ELF-1 (cell line): ENCODE data around the gene RTN4RL2.
A peak's percentile ranks its signal among the peaks of the same experiment; 100 is the strongest.

Experiments used
- DNase-seq: peaks from one replicate; pipeline ENCODE4 v3.0.0-alpha.2; 2016; ENCODE audit warnings: low read depth, low spot score

Gene RTN4RL2

DNA sequence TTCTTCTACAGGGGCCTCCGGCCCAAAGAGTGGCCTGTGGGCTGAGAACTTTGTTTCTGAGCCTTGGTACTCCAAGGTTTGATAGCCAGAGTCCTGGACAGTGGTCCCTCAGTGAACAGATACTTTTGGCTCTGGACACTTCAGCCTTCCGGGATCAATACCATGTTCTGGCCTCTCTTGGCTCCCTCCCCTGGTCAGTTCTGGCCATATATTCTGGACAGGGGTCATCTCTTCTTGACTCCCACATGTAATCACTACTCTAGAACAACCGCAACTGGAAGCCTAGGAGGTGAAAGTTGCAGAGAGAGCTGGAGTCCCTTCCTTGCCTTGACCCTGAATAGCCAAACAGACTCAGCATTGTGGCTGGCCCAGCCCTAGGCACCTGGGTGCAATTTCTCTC lies 2.3 kb downstream of the RTN4RL2 start:
- no peak for DNase-seq

DNA sequence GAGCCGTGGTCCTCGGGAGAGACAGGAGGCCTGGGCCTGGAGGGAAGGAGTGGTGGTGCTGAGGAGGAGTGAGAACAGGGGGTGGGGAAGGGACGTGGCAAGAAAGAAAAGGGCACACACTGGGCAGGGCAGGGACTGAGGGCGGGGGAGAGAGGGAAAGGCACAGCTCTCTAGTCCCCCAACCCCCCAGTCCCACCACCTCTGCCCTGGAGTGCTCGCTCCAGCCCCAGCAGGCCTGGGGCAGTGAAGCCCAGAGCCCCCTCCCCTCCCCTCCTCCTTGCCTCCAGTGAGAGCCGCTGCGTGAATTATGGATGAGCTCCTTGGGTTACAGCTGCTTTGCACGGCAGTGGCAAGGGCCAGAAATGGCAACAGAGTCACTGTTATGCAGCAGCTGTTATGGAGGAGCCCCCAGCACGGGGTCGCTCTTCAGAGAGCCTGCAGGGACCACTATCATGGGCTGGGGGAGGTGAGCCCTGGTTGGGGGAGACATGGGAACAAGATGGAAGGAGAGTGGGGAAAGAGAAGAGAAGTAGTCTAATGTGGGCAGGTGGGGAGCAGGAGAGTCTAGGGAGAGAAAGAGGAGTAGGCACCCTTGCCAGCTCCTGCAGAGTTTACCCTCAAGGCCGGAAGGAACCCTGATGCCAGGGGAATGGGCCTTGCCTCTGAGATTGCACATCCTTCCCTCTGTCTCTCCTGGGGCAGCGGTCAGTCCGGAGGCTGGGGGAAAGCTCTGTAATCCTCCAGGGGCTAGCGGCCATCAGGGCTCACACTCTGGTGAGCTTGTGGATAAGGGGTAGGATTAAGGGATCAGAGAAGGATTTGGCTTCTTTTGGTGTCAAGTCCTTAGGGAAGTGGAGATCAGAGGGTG lies 3.6 kb downstream of the RTN4RL2 start:
- peak; percentile 42 for DNase-seq

DNA sequence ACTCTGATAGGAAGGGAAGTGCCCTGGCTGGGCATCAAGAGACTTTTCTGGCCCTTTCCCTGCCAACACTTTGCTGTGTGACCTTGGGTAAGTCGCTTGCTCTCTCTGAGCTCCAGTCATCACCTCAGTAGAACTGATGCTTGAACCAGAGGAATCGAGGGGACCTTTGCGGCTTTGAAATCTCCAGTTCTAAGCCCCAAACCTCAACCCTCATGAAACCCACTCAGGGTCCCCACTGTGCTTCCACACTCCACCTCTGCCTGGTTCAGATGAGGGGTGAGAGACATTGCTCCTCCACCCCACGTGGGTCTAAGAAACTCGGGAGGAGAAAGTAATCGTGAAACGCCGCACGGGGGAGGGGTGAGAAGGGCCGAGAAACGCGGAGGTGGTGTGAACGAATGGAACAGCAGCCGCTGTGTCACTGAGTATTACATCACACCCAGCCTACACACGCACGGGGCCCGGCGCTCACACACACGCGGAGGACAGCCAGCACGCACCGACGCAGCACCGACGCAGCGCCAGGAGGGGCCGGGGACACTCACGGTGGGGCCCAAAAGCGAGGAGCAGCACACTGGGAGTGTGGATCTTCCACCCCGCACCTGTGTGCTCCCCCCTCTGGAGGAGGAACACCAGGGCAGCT lies 4.3 kb downstream of the RTN4RL2 start:
- no peak for DNase-seq

DNA sequence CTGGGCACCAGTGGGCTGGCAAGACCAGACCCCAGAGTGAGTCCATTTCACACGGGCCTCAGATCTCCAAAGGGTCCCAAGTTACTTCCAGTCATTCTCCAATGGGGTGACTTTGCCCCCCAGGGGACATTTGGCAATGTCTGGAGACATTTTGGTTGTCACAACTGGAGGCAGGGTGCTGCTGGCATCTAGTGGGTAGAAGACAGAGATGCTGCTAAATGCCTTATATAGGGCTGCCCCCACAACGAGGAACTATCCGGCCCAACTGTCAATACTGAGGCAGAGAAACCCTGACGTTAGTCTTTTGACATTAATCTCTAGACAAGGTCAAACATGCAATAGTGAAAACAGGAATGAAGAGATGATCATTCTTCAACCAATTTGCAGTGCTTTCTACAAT lies 6.4 kb downstream of the RTN4RL2 start:
- no peak for DNase-seq

DNA sequence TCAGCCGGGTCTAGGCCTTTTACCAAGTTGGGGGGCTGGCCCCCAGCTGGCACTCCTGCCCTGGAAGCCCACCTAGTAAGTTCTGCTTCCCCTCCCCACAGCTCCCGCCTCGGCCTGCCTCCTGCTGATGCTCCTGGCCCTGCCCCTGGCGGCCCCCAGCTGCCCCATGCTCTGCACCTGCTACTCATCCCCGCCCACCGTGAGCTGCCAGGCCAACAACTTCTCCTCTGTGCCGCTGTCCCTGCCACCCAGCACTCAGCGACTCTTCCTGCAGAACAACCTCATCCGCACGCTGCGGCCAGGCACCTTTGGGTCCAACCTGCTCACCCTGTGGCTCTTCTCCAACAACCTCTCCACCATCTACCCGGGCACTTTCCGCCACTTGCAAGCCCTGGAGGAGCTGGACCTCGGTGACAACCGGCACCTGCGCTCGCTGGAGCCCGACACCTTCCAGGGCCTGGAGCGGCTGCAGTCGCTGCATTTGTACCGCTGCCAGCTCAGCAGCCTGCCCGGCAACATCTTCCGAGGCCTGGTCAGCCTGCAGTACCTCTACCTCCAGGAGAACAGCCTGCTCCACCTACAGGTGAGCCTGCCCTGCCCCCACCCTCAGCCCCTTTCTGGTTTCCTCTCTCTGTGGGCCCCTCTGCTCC lies 7.3 kb downstream of the RTN4RL2 start:
- DNase-seq: no peak

DNA sequence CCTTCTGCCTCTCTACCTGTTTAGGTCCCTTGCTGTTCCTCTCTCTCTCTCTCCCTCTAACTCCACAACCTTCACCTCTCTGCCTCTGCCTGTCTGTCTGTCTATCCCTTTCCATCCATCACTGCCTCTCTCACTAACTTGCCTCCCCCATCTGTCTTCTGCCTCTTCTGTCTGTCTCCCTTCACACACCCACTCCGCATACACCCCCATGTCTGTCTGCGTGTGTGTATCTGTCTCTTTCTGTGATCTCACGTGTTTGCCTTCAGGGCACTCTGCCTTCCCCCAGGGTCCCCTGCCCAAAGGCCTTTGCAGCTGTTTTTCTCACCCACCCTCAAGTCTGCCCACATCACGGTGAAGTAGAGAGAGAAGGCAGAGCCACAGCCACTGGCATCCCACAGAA lies 7.9 kb downstream of the RTN4RL2 start:
- no peak for DNase-seq

DNA sequence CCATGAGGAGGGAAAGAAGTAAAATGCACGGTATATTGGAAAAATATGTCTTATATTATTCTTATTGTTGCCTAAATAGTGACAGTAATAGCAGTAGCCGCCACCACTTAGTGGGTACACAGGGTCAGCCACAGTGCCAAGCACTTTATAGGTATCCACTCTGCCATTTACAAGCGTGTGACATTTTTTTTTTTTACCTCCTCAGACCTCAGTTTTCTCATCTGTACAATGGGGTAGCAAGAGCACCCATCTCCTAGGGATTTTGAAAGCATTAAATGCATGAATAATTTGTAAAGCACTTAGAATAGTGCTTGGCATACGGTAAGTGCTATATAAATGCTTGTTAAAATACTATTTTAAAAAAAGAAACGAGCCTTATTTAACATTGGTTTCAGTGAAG lies 8.9 kb downstream of the RTN4RL2 start:
- DNase-seq: no peak

DNA sequence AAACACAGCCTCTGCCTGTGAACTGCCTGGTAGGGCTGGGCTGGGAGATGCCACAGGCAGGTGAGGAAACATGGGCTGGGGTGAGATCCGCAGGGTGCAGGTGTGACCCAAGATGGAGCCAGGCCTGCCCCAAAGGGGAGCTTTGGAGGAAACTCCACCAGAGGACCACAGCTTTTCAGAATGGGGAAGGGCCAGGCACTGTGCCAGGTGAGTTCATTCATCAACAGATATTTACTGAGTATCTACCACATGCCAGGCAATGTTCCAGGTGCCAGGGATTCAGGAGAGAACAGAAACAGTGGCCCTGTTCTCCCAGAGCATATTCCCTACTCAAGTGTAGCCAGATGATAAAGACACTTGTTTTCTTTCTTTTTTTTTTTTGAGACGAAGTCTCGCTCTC lies 11.2 kb downstream of the RTN4RL2 start:
- DNase-seq: no peak

DNA sequence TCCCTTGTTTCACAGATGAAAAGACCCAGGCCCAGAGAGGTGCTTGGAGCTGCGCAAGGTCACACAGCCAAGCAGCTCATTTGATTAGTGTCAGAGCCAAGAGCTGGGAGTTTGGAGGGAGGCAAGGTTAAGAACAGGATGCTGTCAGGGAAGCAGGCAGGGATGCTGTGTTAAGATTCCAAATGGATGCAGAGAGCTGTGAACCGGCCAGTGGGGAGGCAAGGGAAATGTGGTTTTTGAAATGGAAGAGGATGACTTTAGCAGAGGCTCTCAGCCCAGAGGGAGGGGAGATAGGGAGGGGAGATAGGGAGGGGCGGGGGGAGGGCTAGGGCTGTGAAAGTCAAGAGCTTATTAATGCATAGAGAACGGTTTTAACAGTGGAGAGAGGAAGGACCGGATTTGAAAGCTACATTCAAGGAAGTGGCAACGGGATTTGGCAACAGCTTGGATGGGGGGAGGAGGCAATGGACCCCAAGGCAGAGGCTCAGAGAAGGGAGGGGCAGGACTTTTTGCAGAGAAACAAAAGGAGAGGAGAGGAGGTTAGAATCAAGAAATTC lies 13.0 kb downstream of the RTN4RL2 start:
- DNase-seq: no peak

DNA sequence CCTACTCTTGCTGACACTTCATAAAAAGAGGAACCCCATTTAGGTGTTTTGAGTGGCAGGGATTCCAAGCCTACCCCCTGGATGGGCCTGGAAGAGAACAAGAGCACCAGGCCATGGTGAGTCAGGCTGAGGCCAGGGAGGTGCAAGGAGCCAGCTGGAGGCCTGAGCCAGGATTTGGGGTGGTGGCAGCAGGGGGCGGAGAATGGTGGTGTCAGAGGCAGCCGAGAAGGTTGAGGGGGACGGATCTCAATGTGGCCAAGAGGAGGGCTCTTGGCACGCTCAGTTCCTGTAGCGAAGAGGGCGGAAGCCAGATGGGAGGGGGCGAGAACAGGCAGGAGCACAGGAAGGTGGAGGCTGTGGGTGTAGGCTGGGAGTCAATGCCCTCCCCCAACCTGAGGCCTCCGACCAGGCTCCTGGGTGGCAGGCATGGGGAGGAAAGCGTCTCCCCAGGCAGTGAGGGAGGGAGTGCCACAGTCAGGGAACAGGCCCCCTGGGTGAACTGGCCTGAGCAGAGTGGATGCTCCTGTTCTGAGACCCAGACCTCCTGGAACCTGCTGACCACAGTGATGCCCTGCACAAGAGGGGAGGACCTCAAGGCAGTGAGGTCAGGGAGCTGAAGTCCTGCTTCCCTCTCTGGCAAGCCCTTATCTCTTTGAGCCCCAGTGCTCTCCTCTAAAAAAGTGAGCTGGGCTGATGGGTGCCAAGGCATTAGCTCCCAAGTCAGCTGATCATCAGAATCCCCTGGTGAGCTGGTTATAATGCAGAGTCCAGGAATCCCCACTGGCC lies 13.9 kb downstream of the RTN4RL2 start:
- no peak for DNase-seq

DNA sequence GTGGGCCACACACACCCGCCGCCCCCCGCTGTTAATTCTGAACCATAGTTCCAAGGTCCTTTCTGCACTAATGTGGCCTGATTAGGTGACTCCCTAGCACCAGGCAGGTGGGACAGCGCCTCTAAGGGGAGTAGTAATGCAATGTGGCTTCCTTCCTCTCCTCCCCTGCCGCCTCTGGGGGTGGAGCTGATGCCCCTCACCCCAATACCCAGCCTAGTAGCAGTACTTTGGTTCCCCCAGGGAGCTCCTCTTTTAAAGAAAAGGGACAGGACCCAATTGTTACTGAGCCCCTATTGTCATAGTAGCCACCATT lies 14.4 kb downstream of the RTN4RL2 start:
- no peak for DNase-seq

DNA sequence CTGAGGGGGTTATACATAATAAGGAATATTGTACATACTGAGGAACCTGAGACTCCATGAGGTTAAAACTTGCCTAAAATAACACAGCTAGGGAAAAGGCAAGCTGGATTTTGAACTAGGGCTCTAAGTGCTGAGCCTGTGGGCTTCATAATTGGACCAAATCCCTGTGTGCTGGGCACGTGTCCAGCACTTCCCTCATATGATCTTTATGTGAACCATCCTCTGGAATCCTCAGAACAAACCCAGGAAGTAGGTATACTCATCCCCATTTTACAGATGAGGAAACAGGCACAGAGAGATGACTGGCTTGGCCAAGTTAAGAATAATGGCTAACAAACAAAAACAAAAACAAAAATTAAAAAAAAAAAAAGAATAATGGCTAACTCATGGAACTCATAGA lies 14.9 kb downstream of the RTN4RL2 start:
- DNase-seq: no peak

DNA sequence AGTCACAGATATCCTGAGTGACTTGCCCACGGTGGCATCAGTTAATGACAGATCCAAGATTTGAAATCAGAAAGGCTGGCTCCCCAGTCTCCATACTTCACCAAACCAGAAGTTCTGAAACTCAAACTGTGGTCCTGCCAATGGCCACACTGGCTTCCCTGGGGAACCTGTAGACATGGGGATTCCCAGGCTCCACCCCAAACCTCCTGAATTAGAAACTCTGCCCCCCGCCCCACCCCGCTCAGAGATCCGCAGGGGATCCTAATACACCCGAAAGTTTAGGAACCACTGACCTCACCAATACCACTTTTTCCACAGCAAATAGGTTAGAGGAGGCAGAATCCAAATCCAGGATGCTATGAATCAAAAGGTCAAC lies 15.3 kb downstream of the RTN4RL2 start:
- no peak for DNase-seq

DNA sequence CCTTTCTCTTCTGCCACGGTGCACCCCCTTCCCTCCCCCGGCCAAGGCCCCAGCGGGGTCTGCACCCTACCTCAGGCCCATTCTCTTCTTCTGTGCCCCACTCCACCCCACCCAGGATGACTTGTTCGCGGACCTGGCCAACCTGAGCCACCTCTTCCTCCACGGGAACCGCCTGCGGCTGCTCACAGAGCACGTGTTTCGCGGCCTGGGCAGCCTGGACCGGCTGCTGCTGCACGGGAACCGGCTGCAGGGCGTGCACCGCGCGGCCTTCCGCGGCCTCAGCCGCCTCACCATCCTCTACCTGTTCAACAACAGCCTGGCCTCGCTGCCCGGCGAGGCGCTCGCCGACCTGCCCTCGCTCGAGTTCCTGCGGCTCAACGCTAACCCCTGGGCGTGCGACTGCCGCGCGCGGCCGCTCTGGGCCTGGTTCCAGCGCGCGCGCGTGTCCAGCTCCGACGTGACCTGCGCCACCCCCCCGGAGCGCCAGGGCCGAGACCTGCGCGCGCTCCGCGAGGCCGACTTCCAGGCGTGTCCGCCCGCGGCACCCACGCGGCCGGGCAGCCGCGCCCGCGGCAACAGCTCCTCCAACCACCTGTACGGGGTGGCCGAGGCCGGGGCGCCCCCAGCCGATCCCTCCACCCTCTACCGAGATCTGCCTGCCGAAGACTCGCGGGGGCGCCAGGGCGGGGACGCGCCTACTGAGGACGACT lies 15.9 kb downstream of the RTN4RL2 start:
- peak; percentile 54 for DNase-seq

DNA sequence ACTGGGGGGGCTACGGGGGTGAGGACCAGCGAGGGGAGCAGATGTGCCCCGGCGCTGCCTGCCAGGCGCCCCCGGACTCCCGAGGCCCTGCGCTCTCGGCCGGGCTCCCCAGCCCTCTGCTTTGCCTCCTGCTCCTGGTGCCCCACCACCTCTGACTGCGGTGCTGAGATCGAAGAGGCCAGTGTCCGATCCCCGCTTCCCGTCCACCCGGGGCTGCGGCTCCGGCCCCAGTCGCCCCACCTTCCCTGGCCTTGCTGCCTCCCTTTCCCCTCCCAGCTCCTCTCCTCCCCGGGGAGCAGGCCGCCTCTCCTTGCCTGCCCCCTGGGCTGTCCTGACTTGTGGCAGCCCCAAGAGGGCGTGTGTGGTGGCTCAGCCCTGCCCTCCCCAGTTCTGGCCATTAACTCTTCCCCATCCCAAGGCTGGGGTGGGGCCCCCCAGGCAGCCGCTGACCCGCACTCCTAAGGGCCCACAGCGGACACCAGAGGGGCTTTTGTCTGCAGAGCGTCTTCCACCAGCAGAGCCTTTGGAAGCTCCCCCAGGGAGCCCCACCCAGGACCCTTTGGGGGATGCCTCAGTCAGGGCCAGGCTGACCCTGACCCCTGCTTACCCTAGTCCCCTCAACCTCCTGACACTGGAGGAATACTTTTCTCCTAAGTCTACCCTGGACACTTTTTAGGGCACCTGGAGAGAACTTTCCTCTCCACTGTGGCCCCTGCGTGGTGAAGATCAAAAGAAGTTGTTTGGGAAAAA lies 16.6 kb downstream of the RTN4RL2 start:
- DNase-seq: peak; percentile 50

DNA sequence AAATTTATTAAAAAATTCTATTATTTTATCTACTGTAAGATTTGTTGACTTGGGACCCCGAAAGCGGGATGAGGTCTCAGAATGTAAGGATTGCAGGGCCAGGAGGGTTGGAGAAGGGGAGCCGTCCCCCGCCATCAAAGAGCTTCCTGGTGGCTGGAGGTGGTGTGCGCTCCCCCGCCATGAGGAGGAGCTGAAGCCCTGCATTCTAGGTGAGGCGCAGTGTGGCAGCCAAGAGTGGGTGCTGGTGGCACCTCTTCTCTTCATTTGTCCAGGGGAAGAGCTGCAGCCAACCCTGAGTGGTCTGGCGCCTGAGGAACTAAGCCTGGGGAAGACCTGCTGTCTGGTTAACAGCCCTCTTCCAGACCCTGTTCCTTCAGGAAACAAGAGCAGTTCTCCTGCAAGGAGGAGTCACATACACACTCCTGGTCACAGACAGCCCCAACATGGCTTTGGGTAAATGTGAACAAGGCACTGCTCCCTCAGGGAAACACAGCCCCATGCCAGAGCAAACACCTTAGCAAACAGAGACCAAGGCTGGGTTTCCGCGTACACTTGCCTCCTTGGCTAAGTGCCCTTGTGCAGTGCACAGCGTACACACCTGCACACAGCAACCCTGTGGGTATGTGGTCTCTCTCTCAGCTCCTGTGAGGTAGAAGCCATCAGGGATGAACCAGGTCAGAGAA lies 17.3 kb downstream of the RTN4RL2 start:
- DNase-seq: no peak

DNA sequence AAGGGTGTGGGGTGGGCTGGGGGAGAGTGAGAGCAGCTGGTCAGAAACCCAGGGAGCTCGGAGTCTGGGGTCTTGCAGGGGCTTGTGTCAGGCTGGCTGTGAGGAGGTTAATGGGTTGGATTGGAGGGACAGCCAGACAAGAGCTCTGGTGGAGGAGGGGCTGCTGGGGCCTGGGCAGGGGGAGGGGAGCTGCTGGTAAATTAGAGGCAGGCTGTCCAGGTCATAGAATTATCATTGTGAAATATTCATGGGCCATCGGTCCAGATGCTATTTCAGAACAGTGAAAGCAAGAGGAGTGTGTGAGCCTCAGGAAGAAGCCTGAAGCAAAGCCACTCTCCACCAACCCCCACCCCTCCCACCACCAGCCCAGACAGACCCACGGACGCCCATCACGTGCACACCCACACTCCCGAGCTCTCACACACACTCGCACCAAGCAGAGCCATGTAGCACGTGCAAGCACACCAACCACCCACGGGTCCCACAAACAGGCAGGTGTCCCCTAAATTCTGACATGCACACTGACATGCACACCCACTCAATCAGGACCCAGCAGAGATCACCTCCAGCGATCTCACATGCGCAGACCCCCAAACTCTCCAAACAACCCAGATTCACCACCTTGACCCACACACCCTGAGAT lies 18.8 kb downstream of the RTN4RL2 start:
- DNase-seq: no peak

DNA sequence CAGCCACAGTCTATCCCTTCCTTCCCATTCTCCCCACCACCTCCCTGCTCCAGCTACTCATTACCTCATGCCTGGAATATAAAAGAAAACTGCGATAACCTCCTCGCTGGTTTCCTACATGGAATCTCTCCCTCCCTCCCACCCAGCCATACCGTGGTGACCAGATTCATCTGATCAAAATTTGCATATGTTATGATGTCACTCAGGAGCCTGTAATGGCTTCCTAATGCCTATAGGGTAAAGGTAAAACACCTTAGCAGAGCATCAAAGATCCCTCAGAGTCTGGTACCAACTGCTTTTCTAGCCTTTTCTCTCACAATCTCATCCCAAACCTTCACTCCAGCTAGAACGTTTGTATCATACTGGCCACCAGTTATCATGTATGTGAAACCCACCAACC lies 19.6 kb downstream of the RTN4RL2 start:
- DNase-seq: no peak

DNA sequence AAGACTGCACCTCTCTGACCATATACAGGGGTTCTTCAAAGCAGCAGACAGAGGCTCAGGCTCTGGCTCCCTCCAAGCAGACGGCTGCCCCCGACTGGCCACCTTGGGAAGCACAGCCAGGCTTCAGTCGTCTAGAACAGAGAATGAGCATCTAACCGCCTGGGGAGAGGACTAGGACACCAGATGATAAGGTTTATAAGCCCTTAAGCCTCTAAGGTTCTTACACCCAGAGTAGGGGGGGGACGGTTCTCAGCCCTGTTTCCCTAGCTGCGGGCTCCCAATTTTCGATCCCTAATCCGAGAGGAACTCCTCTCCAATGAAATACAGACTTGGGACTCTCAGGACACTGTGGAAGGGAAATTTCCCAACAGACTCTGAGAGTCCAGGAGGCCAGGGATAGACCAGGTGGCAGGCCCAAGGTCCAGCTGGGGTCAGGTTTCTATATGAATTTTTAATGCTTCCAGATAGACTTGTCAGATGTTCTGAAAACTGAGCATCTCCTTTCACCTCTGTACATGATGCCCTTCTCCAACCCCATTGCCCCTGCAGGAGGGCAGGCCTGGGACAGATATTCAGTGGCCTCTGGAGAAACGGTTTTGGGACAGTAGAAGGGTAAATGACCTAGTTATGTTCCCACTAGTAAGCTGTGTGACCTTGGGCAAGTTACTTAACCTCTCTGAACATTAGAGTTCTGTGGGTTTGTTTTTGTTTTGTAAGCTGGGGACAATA lies 20.2 kb downstream of the RTN4RL2 start:
- DNase-seq: peak; percentile 87
